Dedifferentiated amniotic fluid mesenchymal stem cell (primary cell): ENCODE data around the gene PHLDB2.

Experiments used
- DNase-seq: peaks from one replicate; pipeline ENCODE4 v3.0.0-alpha.2; 2016; ENCODE audit errors: extremely low spot score

PHLDB2 gene

GRCh38 chr3:112019716-112020115 lies 160.7 kb downstream of the PHLDB2 start:
- DNase-seq, result no peak

- DNase-seq, result no peak
Measured at GRCh38 chr3:112020674-112021085, 161.6 kb downstream of the PHLDB2 start.
